WTC11 (cell line): ENCODE results near the gene KCNAB3. TPM values are rescaled to one million over a fixed set of nuclear protein-coding genes. Genes with fewer than 3 reads are reported as not detected.

Experiments used
- total RNA-seq: library from RNA; stranded (reverse); gene quantifications from 3 replicates; pipeline ENCODE4 v1.2.3, GENCODE V29; 2021

Gene KCNAB3
- total RNA-seq, 1 experiment from 2014 or later: 3.2 TPM

Other genes with a start within 250 kb of the KCNAB3 start
- gene TP53, start 242.4 kb downstream of the KCNAB3 start, total RNA-seq: 173 to 179 TPM (median 176 TPM) in 3 replicates
- gene WRAP53, start 241.4 kb downstream of the KCNAB3 start, total RNA-seq: 35.5 to 37.3 TPM (median 37.2 TPM) in 3 replicates
- gene EFNB3, start 224.7 kb downstream of the KCNAB3 start, total RNA-seq: 14.3 to 14.7 TPM (median 14.5 TPM) in 3 replicates
- 0.17 to 0.34 TPM (median 0.27 TPM) in 3 replicates for gene DNAH2, start 212.1 kb downstream of the KCNAB3 start, total RNA-seq
- 13.2 to 16.1 TPM (median 15.8 TPM) in 3 replicates for gene KDM6B, start 95.6 kb downstream of the KCNAB3 start, total RNA-seq
- gene TMEM88, start 74.8 kb downstream of the KCNAB3 start, total RNA-seq: 2.9 to 3.9 TPM (median 3.6 TPM) in 3 replicates
- 41.8 to 46.3 TPM (median 43.4 TPM) in 3 replicates for gene NAA38, start 72.3 kb downstream of the KCNAB3 start, total RNA-seq
- gene CYB5D1, start 71.9 kb downstream of the KCNAB3 start, total RNA-seq: 14.0 to 15.2 TPM (median 14.3 TPM) in 3 replicates
- gene CHD3, start 41.1 kb downstream of the KCNAB3 start, total RNA-seq: 38.9 to 42.0 TPM (median 39.5 TPM) in 3 replicates
- gene RNF227, start 13.6 kb downstream of the KCNAB3 start, total RNA-seq: 0.83 to 1.8 TPM (median 0.94 TPM) in 3 replicates
- gene TRAPPC1, start 2.1 kb upstream of the KCNAB3 start, total RNA-seq: 99.7 to 135 TPM (median 125 TPM) in 3 replicates
- 37.0 to 39.7 TPM (median 38.5 TPM) in 3 replicates for gene CNTROB, start 2.4 kb upstream of the KCNAB3 start, total RNA-seq
- 0.87 to 1.9 TPM (median 1.1 TPM) in 3 replicates for gene GUCY2D, start 72.8 kb upstream of the KCNAB3 start, total RNA-seq
- 0.22 to 0.87 TPM (median 0.73 TPM) in 3 replicates for gene ALOX15B, start 109.2 kb upstream of the KCNAB3 start, total RNA-seq
- 0.72 to 1.8 TPM (median 0.82 TPM) in 3 replicates for gene ALOX12B, start 157.9 kb upstream of the KCNAB3 start, total RNA-seq
- gene ALOXE3, start 188.7 kb upstream of the KCNAB3 start, total RNA-seq: 0.48 to 0.81 TPM (median 0.62 TPM) in 3 replicates
- gene HES7, start 194.2 kb upstream of the KCNAB3 start, total RNA-seq: 3.1 to 3.9 TPM (median 3.7 TPM) in 3 replicates
- 30.6 to 46.9 TPM (median 34.0 TPM) in 3 replicates for gene PER1, start 222.5 kb upstream of the KCNAB3 start, total RNA-seq
- 24.1 to 27.4 TPM (median 24.3 TPM) in 3 replicates for gene VAMP2, start 233.1 kb upstream of the KCNAB3 start, total RNA-seq
- gene TMEM107, start 246.5 kb upstream of the KCNAB3 start, total RNA-seq: 11.3 to 17.2 TPM (median 11.9 TPM) in 3 replicates